Body of pancreas (tissue), 4 donors: ENCODE results near the gene IDS.

Experiments
- CTCF ChIP-seq, 7 experiments: fragments of 450-650 bp in 4 of 7; fragments of 200-600 bp in 3 of 7; sonication (generic) in 3 of 7; IDR thresholded peaks; one replicate each; pipeline ENCODE4 v1.5.1; 2016 to 2019; ENCODE audit warnings: antibody characterized with exemption in 7 of 7
- POLR2A ChIP-seq, 3 donors: fragments of 450-650 bp; IDR thresholded peaks; one replicate each; pipeline ENCODE4 v1.6.1; 2016; ENCODE audit warnings: antibody characterized with exemption in 3 of 3, mild to moderate bottlenecking in 2 of 3

GRCh38 chrX:149511081-149511480 lies 6.0 kb upstream of the IDS start:
- TF ChIP-seq CTCF (IDR thresholded peaks at IDR 0.05) (no peak), POLR2A (IDR thresholded peaks at IDR 0.05) (no peak)
